ENCODE results near the gene ROR1. TPM values are rescaled to one million over a fixed set of nuclear protein-coding genes. Genes with fewer than 3 reads are reported as not detected.

Gene ROR1
- total and polyA plus RNA-seq, 2 experiments from 2014 or later, result 27.6 to 47.8 TPM

- TF ChIP-seq, protein P1, sequence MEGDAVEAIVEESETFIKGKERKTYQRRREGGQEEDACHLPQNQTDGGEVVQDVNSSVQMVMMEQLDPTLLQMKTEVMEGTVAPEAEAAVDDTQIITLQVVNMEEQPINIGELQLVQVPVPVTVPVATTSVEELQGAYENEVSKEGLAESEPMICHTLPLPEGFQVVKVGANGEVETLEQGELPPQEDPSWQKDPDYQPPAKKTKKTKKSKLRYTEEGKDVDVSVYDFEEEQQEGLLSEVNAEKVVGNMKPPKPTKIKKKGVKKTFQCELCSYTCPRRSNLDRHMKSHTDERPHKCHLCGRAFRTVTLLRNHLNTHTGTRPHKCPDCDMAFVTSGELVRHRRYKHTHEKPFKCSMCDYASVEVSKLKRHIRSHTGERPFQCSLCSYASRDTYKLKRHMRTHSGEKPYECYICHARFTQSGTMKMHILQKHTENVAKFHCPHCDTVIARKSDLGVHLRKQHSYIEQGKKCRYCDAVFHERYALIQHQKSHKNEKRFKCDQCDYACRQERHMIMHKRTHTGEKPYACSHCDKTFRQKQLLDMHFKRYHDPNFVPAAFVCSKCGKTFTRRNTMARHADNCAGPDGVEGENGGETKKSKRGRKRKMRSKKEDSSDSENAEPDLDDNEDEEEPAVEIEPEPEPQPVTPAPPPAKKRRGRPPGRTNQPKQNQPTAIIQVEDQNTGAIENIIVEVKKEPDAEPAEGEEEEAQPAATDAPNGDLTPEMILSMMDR (IDR thresholded peaks at IDR 0.05; ENCODE audit: low read depth, low read length), result no peak
- Histone ChIP-seq H3K27me3 (no peaks in the 10 kb centered on the region), H3K27ac (no peak overlapping the region), H3K4me3 (no peak overlapping the region), H3K36me3 (no peaks in the 10 kb centered on the region), H3K4me1 (ENCODE audit: low read depth) (peaks cover 44% of the 10 kb centered on the region), H3K9me3 (ENCODE audit: low read depth) (no peaks in the 10 kb centered on the region)
- no peak for DNase-seq (ENCODE audit: low read depth in 1 of 2, low spot score in 1 of 2)
These were observed 24.5 kb downstream of the ROR1 start for GRCh38 chr1:63798284-63798683.

DNA sequence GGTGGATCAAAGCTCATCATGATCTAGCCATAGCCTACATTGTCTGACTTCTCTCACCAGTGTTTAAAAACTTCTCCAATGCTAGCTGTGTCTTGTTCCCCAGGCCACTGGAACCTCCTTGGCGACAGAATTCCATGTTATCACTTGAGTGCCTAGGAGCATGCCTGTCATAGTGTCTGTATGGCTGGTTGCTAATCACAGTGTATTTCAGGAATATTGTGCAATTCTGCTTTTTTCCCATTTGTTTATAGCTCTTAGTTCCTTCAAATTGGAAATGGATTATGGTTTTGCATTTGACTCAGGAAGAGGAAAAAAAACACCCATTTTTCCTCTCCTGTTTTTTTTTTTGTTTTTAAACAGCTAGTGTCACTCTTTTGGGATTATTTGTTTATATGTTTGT, 25.5 kb downstream of the ROR1 start:
- TF ChIP-seq, protein P1 (IDR thresholded peaks at IDR 0.05; ENCODE audit: low read depth, low read length), result no peak

DNA sequence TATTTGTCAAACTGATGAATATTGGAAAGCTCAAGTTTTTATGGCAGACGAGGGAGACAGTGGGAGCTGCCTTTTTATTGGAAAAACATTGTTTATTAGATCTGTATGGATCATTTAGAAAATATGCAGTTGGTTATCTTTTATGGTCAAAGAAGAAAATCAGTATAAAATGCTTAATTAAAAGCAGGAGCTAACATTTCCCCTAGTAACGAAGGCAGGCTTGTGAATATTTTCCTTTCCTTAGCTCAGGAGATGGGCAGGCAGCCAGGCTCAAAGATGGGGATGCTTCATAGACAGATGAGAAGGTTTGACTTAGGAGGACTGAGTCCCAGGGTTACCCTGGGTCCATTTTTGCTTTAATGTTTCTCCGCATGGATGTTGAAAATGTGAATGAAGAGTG, 26.0 kb downstream of the ROR1 start:
- peaks cover 29% of the 10 kb centered on the region for H3K4me1 ChIP-seq (ENCODE audit: low read depth)
- TF ChIP-seq, protein P1 (IDR thresholded peaks at IDR 0.05; ENCODE audit: low read depth, low read length), result no peak
- DNase-seq (ENCODE audit: low read depth in 1 of 2, low spot score in 1 of 2), result peak in 1 of 2 donors; percentile 31
- no peaks in the 10 kb centered on the region for H3K27me3 ChIP-seq
- H3K27ac ChIP-seq, result no peak overlapping the region
- no peak overlapping the region for H3K4me3 ChIP-seq
- H3K36me3 ChIP-seq, result no peaks in the 10 kb centered on the region
- no peaks in the 10 kb centered on the region for H3K9me3 ChIP-seq (ENCODE audit: low read depth)

More for the DNA sequence above, 25.5 kb downstream of the ROR1 start:
- Histone ChIP-seq H3K4me3 (no peak overlapping the region), H3K36me3 (no peaks in the 10 kb centered on the region), H3K27ac (no peak overlapping the region), H3K4me1 (ENCODE audit: low read depth) (peaks cover 34% of the 10 kb centered on the region), H3K27me3 (no peaks in the 10 kb centered on the region), H3K9me3 (ENCODE audit: low read depth) (no peaks in the 10 kb centered on the region)
- DNase-seq (ENCODE audit: low read depth in 1 of 2, low spot score in 1 of 2), result peak in 1 of 2 donors; percentile 32

DNA sequence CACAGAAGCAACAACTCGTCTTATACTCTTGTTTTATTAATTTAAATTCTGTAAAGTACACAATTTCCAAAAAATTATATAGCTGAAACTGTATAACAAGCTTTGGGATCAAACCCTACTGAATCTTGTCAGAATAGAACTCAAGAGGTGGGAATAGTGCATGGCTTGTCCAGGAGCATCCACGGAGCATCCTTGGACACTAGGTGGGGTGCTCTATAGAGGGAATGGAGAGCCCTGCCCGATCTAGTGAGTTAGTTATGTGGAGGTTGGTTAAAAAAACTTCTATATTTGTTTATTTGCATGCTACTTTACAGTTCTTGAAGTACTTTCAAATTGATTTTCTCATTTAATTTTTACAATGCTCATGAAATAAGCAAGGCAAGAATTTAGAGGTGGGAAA, 28.3 kb downstream of the ROR1 start:
- H3K4me1 ChIP-seq (ENCODE audit: low read depth), result peaks cover 16% of the 10 kb centered on the region
- H3K4me3 ChIP-seq, result no peak overlapping the region
- H3K27me3 ChIP-seq, result no peaks in the 10 kb centered on the region
- TF ChIP-seq, protein P1 (IDR thresholded peaks at IDR 0.05; ENCODE audit: low read depth, low read length), result no peak
- no peaks in the 10 kb centered on the region for H3K9me3 ChIP-seq (ENCODE audit: low read depth)
- H3K27ac ChIP-seq, result no peak overlapping the region
- no peaks in the 10 kb centered on the region for H3K36me3 ChIP-seq
- no peak for DNase-seq (ENCODE audit: low read depth in 1 of 2, low spot score in 1 of 2)

DNA sequence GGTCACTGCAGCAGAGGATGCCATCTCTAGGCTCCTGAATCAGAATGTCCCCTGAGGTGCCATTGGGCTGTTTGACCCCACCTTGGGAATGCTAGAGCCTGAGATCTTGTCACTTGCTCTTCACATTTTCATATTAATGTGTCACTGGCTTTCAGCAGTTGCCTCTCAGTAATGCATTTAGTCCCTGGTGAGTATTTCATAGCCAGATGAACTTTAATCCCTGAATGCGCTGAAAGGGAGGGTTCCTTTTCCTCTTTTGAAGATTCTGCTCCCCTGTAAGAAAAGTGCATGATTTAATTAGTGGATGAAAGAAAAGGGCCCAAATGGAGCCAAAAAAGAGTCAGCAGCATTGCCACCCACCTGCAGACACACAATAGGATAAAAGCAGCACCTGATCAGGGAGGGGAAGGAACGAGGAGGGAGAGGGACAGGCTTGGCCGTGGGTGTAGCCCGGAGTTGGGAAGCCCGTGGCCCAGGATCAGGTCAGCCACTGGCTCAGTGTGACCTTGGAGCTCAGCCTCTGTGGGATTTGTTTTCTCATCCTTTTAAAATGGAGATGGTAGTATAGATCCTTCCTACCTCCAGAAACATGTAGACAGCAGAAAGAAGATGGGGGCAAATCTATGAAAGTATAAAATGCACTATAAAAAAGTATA, 31.1 kb downstream of the ROR1 start:
- Histone ChIP-seq H3K36me3 (no peaks in the 10 kb centered on the region), H3K4me3 (no peak overlapping the region), H3K27me3 (no peaks in the 10 kb centered on the region), H3K9me3 (ENCODE audit: low read depth) (no peaks in the 10 kb centered on the region), H3K4me1 (ENCODE audit: low read depth) (peaks cover 5% of the 10 kb centered on the region), H3K27ac (no peak overlapping the region)
- TF ChIP-seq, protein P1 (IDR thresholded peaks at IDR 0.05; ENCODE audit: low read depth, low read length), result no peak
- DNase-seq (ENCODE audit: low read depth in 1 of 2, low spot score in 1 of 2), result no peak
